GM15510 (cell line): ENCODE data around the gene RHOD.

Experiments used
- POLR2A ChIP-seq: IDR thresholded peaks from 3 replicates; pipeline ENCODE4 v1.6.1; 2011; ENCODE audit warnings: borderline replicate concordance; ENCODE audit not compliant: insufficient read length; ENCODE audit errors: extremely low read depth

RHOD gene

GRCh38 chr11:67066333-67066709 lies 9.7 kb downstream of the RHOD start:
- TF ChIP-seq POLR2A, result no peak

GRCh38 chr11:67071420-67072284 lies 15.0 kb downstream of the RHOD start:
- TF ChIP-seq POLR2A, result no peak

GRCh38 chr11:67072295-67072694 lies 15.6 kb downstream of the RHOD start:
- no peak for TF ChIP-seq POLR2A

GRCh38 chr11:67073908-67074307 lies 17.3 kb downstream of the RHOD start:
- TF ChIP-seq POLR2A, result no peak

- no peak for TF ChIP-seq POLR2A
Measured at GRCh38 chr11:67076202-67076601, 19.6 kb downstream of the RHOD start.

- no peak for TF ChIP-seq POLR2A
Measured at GRCh38 chr11:67079065-67079705, 22.5 kb downstream of the RHOD start.

GRCh38 chr11:67082071-67082791 lies 25.6 kb downstream of the RHOD start:
- TF ChIP-seq POLR2A, result no peak

- no peak for TF ChIP-seq POLR2A
Measured at GRCh38 chr11:67083786-67084366, 27.2 kb downstream of the RHOD start.

- no peak for TF ChIP-seq POLR2A
Measured at GRCh38 chr11:67085617-67086016, 29.0 kb downstream of the RHOD start.

GRCh38 chr11:67090717-67091116 lies 34.1 kb downstream of the RHOD start:
- no peak for TF ChIP-seq POLR2A

GRCh38 chr11:67095214-67095507 lies 38.5 kb downstream of the RHOD start:
- no peak for TF ChIP-seq POLR2A

- TF ChIP-seq POLR2A, result no peak
Measured at GRCh38 chr11:67098799-67099429, 42.3 kb downstream of the RHOD start.

- TF ChIP-seq POLR2A, result no peak
Measured at GRCh38 chr11:67099831-67100324, 43.2 kb downstream of the RHOD start.

- TF ChIP-seq POLR2A, result no peak
Measured at GRCh38 chr11:67102664-67103063, 46.0 kb downstream of the RHOD start.

GRCh38 chr11:67105964-67106363 lies 49.3 kb downstream of the RHOD start:
- TF ChIP-seq POLR2A, result no peak

- no peak for TF ChIP-seq POLR2A
Measured at GRCh38 chr11:67111261-67111660, 54.6 kb downstream of the RHOD start.

GRCh38 chr11:67113231-67113721 lies 56.6 kb downstream of the RHOD start:
- no peak for TF ChIP-seq POLR2A
